ENCODE data around the gene TAF6L. TPM values are rescaled to one million over a fixed set of nuclear protein-coding genes. Genes with fewer than 3 reads are reported as not detected.

Gene TAF6L
- total and polyA plus RNA-seq, 9 of the 15 experiments (the other 6 are each of a cell fraction or from before 2014, with no cell fraction given): 0.04 to 45.5 (median 20.8) TPM

- intact Hi-C loops (cut with micrococcal nuclease) (no loop called here), in situ Hi-C loops (cut with MboI) (no loop called here)
- no TSS peak for BruUV-seq (replicated peaks)
- peak overlapping the region; percentile 71 for H2AFZ ChIP-seq (ENCODE audit: low read depth, low read length)
- FAIRE-seq: no peak
- H3K4me3 ChIP-seq: peak overlapping the region; percentile 63; the same call in 1 of the 2 replicates
- 58% methylated on average over 10 of the region's 10 CpGs for WGBS (ENCODE audit: insufficient coverage, low coverage, missing lambda C conversion rate)
- H3K4me2 ChIP-seq (ENCODE audit: insufficient read depth, low read length): peak overlapping the region; percentile 94
- no peaks in the 10 kb centered on the region for H3K9me3 ChIP-seq (replicated peaks; ENCODE audit: control insufficient read depth, insufficient read depth, low read depth, low read length)
- ChIA-PET CTCF (ENCODE audit: low intra/inter-chr PET ratio) (no interaction called here), POLR2A (interaction anchor here (1.5 to 2.7 kb wide), 7 partner anchors 9 to 100 kb away, joined by 5 to 27 read pairs (median 12); partner anchors contain the start of genes BSCL2, C11orf98, CSKMT and GNG3)
- peaks cover 22% of the 10 kb centered on the region for H3K79me2 ChIP-seq (ENCODE audit: control insufficient read depth, insufficient read depth, low read length)
- no peaks in the 10 kb centered on the region for H3K27me3 ChIP-seq (ENCODE audit: control insufficient read depth in 2 of 2, insufficient read depth in 2 of 2, low read length in 2 of 2)
- no peak for DNase-seq (ENCODE audit: extremely low read depth in 1 of 4, low spot score in 3 of 4)
- no peak for ATAC-seq
- TF ChIP-seq ZKSCAN8 (CRISPR knock-in tag; IDR thresholded peaks at IDR 0.05): no peak
- TF ChIP-seq BCOR (IDR thresholded peaks at IDR 0.05): no peak
- TF ChIP-seq ZNF24 (IDR thresholded peaks at IDR 0.05): no peak
- no peak for TF ChIP-seq MTA1 (IDR thresholded peaks at IDR 0.05; ENCODE audit: borderline replicate concordance)
- no peak for TF ChIP-seq BMI1 (IDR thresholded peaks at IDR 0.05; ENCODE audit: low read length)
- TF ChIP-seq REST (IDR thresholded peaks at IDR 0.05; ENCODE audit: borderline replicate concordance): no peak
- no peak for TF ChIP-seq REST (CRISPR knock-in tag; IDR thresholded peaks at IDR 0.05; ENCODE audit: low read depth)
- no peak for TF ChIP-seq ZNF232 (CRISPR knock-in tag; IDR thresholded peaks at IDR 0.05)
- H3K4me1 ChIP-seq (replicated peaks in 1 of 2; ENCODE audit: control insufficient read depth in 2 of 2, insufficient read depth in 2 of 2, low read length in 2 of 2): peaks cover 14 to 28% of the 10 kb centered on the region in 2 experiments; a peak in 4 of 5 replicates
- H3K9ac ChIP-seq (ENCODE audit: insufficient read depth in 1 of 2, low read depth in 2 of 2, low read length in 2 of 2): peak overlapping the region in 1 of 2 experiments; percentile 15; a peak in 1 of 4 replicates
- H3K27ac ChIP-seq (ENCODE audit: extremely low read depth, low read depth, low read length): no peak overlapping the region
- no peaks in the 10 kb centered on the region for H3K9me1 ChIP-seq (ENCODE audit: control insufficient read depth, insufficient read depth, low read length)
- H4K20me1 ChIP-seq (replicated peaks; ENCODE audit: control insufficient read depth, insufficient read depth, low read length): no peaks in the 10 kb centered on the region
- peaks cover 17% of the 10 kb centered on the region; the same call in 1 of the 3 replicates for H3K36me3 ChIP-seq (ENCODE audit: control insufficient read depth, insufficient read depth, low read length)
Observed at GRCh38 chr11:62755086-62755615, 16.0 kb upstream of the TAF6L start.
